ENCODE measurements around the gene PMEL.

The PMEL gene

GRCh38 chr12:55955344-55955743 is 10.5 kb downstream of the PMEL start:
- Histone ChIP-seq H3K79me2 (ENCODE audit: low read length) (no peaks in the 10 kb centered on the region), H4K20me1 (ENCODE audit: insufficient read depth, low read length) (no peaks in the 10 kb centered on the region), H3K27ac (ENCODE audit: low read length) (no peak overlapping the region), H3K9me3 (replicated peaks; ENCODE audit: insufficient read depth, low read length) (no peaks in the 10 kb centered on the region), H2AFZ (ENCODE audit: low read length) (no peak overlapping the region), H3K4me2 (ENCODE audit: low read depth, low read length) (no peak overlapping the region), H3K9ac (ENCODE audit: low read length) (no peak overlapping the region), H3K27me3 (replicated peaks; ENCODE audit: insufficient read depth, low read length) (no peaks in the 10 kb centered on the region), H3F3A (ENCODE audit: insufficient read depth, low read length) (no peaks in the 10 kb centered on the region), H3K4me1 (ENCODE audit: low read length) (no peaks in the 10 kb centered on the region), H3K9me2 (replicated peaks; ENCODE audit: insufficient read depth, low read length) (no peaks in the 10 kb centered on the region), H3K4me3 (ENCODE audit: low read length) (no peak overlapping the region), H3K36me3 (replicated peaks; ENCODE audit: insufficient read depth, low read length) (no peaks in the 10 kb centered on the region)
- TF ChIP-seq CTCF (IDR thresholded peaks at IDR 0.05; ENCODE audit: low read length) (no peak), EZH2 (optimal IDR thresholded peaks at IDR 0.05; ENCODE audit: low read depth, low read length) (no peak), EZH2phosphoT487 (IDR thresholded peaks at IDR 0.05; ENCODE audit: low read length) (no peak)
- DNase-seq = no peak

GRCh38 chr12:55946553-55946952 is 19.3 kb downstream of the PMEL start:
- H3K36me3 ChIP-seq (replicated peaks; ENCODE audit: insufficient read depth, low read length) = no peaks in the 10 kb centered on the region
- no peak overlapping the region for H3K27ac ChIP-seq (ENCODE audit: low read length)
- no peak overlapping the region for H3K4me2 ChIP-seq (ENCODE audit: low read depth, low read length)
- no peak for DNase-seq
- no peaks in the 10 kb centered on the region for H3K9me2 ChIP-seq (replicated peaks; ENCODE audit: insufficient read depth, low read length)
- no peaks in the 10 kb centered on the region for H3K9me3 ChIP-seq (replicated peaks; ENCODE audit: insufficient read depth, low read length)
- H2AFZ ChIP-seq (ENCODE audit: low read length) = no peak overlapping the region
- no peaks in the 10 kb centered on the region for H4K20me1 ChIP-seq (ENCODE audit: insufficient read depth, low read length)
- no peak overlapping the region for H3K9ac ChIP-seq (ENCODE audit: low read length)
- no peaks in the 10 kb centered on the region for H3K27me3 ChIP-seq (replicated peaks; ENCODE audit: insufficient read depth, low read length)
- no peaks in the 10 kb centered on the region for H3K4me1 ChIP-seq (ENCODE audit: low read length)
- H3F3A ChIP-seq (ENCODE audit: insufficient read depth, low read length) = no peaks in the 10 kb centered on the region
- H3K79me2 ChIP-seq (ENCODE audit: low read length) = no peaks in the 10 kb centered on the region
- H3K4me3 ChIP-seq (ENCODE audit: low read length) = no peak overlapping the region
- TF ChIP-seq EZH2 (optimal IDR thresholded peaks at IDR 0.05; ENCODE audit: low read depth, low read length) (no peak), EZH2phosphoT487 (IDR thresholded peaks at IDR 0.05; ENCODE audit: low read length) (no peak), CTCF (IDR thresholded peaks at IDR 0.05; ENCODE audit: low read length) (no peak)

GRCh38 chr12:55942577-55943136 is 23.2 kb downstream of the PMEL start:
- Histone ChIP-seq H3K79me2 (ENCODE audit: low read length) (no peaks in the 10 kb centered on the region), H3K4me3 (ENCODE audit: low read length) (no peak overlapping the region), H3K4me2 (ENCODE audit: low read depth, low read length) (no peak overlapping the region), H2AFZ (ENCODE audit: low read length) (no peak overlapping the region), H4K20me1 (ENCODE audit: insufficient read depth, low read length) (no peaks in the 10 kb centered on the region), H3F3A (ENCODE audit: insufficient read depth, low read length) (no peaks in the 10 kb centered on the region), H3K27ac (ENCODE audit: low read length) (no peak overlapping the region), H3K36me3 (replicated peaks; ENCODE audit: insufficient read depth, low read length) (no peaks in the 10 kb centered on the region), H3K27me3 (replicated peaks; ENCODE audit: insufficient read depth, low read length) (no peaks in the 10 kb centered on the region), H3K9me3 (replicated peaks; ENCODE audit: insufficient read depth, low read length) (no peaks in the 10 kb centered on the region), H3K9me2 (replicated peaks; ENCODE audit: insufficient read depth, low read length) (no peaks in the 10 kb centered on the region), H3K4me1 (ENCODE audit: low read length) (peaks cover 3% of the 10 kb centered on the region; the same call in 1 of the 2 replicates), H3K9ac (ENCODE audit: low read length) (no peak overlapping the region)
- TF ChIP-seq EZH2 (optimal IDR thresholded peaks at IDR 0.05; ENCODE audit: low read depth, low read length) = no peak
- TF ChIP-seq CTCF (IDR thresholded peaks at IDR 0.05; ENCODE audit: low read length) = no peak
- no peak for TF ChIP-seq EZH2phosphoT487 (IDR thresholded peaks at IDR 0.05; ENCODE audit: low read length)
- no peak for DNase-seq
